HCT116 (cell line): Measurements from ENCODE around the gene TAC3. TPM values are rescaled to one million over a fixed set of nuclear protein-coding genes. Genes with fewer than 3 reads are reported as not detected.

Experiments used
- ATAC-seq: fragments of 200-7000 bp; cut with Tn5 transposase; 2 replicates; pipeline ENCODE4 v1.9.1; 2020; ENCODE audit warnings: mild to moderate bottlenecking, moderate library complexity
- BruUV-seq: library from RNA; stranded (reverse); fragments of 400-500 nt; replicated peaks from 2 replicates; lab custom pipeline; 2021; lab: Mats Ljungman, UMichigan
- CTCF ChIA-PET: fragments of 300-600 bp; sonication (Branson Sonifier 250); formaldehyde crosslinking; loops from one replicate; lab custom pipeline; 2021; ENCODE audit warnings: antibody characterized with exemption; lab: Charles Lee
- POLR2A ChIA-PET: fragments of 300-600, 350-600 bp; sonication (Branson Sonifier 250); formaldehyde crosslinking; loops from one replicate; lab custom pipeline; 2021; ENCODE audit warnings: antibody characterized with exemption; lab: Charles Lee
- RAD21 ChIA-PET, 2 experiments: fragments of 300-600 bp; sonication (Branson Sonifier 250); formaldehyde crosslinking; loops; one replicate each; lab custom pipeline; 2023; ENCODE audit warnings: low total read pairs in 2 of 2; ENCODE audit not compliant: uncharacterized antibody in 2 of 2, unreplicated experiment in 2 of 2, low non-redundant PET in 1 of 2; lab: Charles Lee
- DNase-seq: peaks from one replicate; pipeline ENCODE4 v3.0.0-alpha.2; 2010; ENCODE audit warnings: low read depth, low spot score
- H2AFZ ChIP-seq: fragments of 200-600 bp; shearing (Covaris generic), sonication (generic); 2 replicates; pipeline ENCODE4 v1.6.1; 2017; ENCODE audit warnings: low read depth, mixed run types, mixed read lengths, antibody characterized with exemption, low read length; ENCODE audit not compliant: poor library complexity, severe bottlenecking
- H3K27ac ChIP-seq: 2 replicates; pipeline ENCODE4 v1.5.1; 2012; ENCODE audit warnings: low read depth, low read length
- H3K27me3 ChIP-seq: fragments of 200-600 bp; sonication (generic); 2 replicates; pipeline ENCODE4 v1.6.1; 2016; ENCODE audit warnings: mixed run types, low read length, mixed read lengths; ENCODE audit not compliant: insufficient read depth
- H3K36me3 ChIP-seq, 2 experiments: fragments of 200-500 bp in 1 of 2; fragments of 200-600 bp in 1 of 2; sonication (Bioruptor generic) in 1 of 2; sonication (generic) in 1 of 2; 2 replicates each; pipeline versions ENCODE4 v1.5.1 to v1.6.1; 2014 to 2016; ENCODE audit warnings: low read length in 2 of 2, inconsistent platforms in 1 of 2, mixed read lengths in 1 of 2, mixed run types in 1 of 2; ENCODE audit not compliant: insufficient read depth in 2 of 2, control insufficient read depth in 1 of 2
- H3K4me1 ChIP-seq, 2 experiments: fragments of 200-600 bp in 1 of 2; sonication (generic) in 1 of 2; 2 replicates each; pipeline versions ENCODE4 v1.5.1 to v1.6.1; 2012 to 2017; ENCODE audit warnings: low read length in 2 of 2, inconsistent platforms in 1 of 2, mild to moderate bottlenecking in 1 of 2, mixed read lengths in 1 of 2, mixed run types in 1 of 2, moderate library complexity in 1 of 2; ENCODE audit not compliant: insufficient read depth in 2 of 2, control insufficient read depth in 1 of 2
- H3K4me2 ChIP-seq: fragments of 200-600 bp; sonication (generic); 2 replicates; pipeline ENCODE4 v1.6.1; 2017; ENCODE audit warnings: mixed run types, low read length, mixed read lengths
- H3K4me3 ChIP-seq, 2 experiments: fragments of 200-600 bp in 1 of 2; sonication (generic) in 1 of 2; replicated peaks in 1 of 2; 2 replicates each; pipeline ENCODE4 v1.5.1; 2011 to 2016; ENCODE audit warnings: low read length in 2 of 2, control low read depth in 1 of 2, low read depth in 1 of 2, mild to moderate bottlenecking in 1 of 2, mixed read lengths in 1 of 2, mixed run types in 1 of 2
- H3K79me2 ChIP-seq: fragments of 200-600 bp; sonication (generic); 2 replicates; pipeline ENCODE4 v1.6.1; 2017; ENCODE audit warnings: mild to moderate bottlenecking, mixed run types, low read length, moderate library complexity, mixed read lengths; ENCODE audit not compliant: insufficient read depth
- H3K9ac ChIP-seq: fragments of 200-600 bp; sonication (generic); 2 replicates; pipeline ENCODE4 v1.6.1; 2016; ENCODE audit warnings: low read length, mixed read lengths
- H3K9me2 ChIP-seq: fragments of 200-600 bp; sonication (generic), shearing (Covaris generic); 2 replicates; pipeline ENCODE4 v1.6.1; 2017; ENCODE audit warnings: mixed run types, mild to moderate bottlenecking, moderate library complexity; ENCODE audit not compliant: insufficient read depth
- H3K9me3 ChIP-seq, 2 experiments: fragments of 200-500 bp in 1 of 2; fragments of 200-600 bp in 1 of 2; sonication (Bioruptor generic) in 1 of 2; sonication (generic) in 1 of 2; 2 replicates each; pipeline ENCODE4 v1.6.1; 2014 to 2017; ENCODE audit warnings: low read length in 2 of 2, mixed read lengths in 2 of 2, inconsistent platforms in 1 of 2, low read depth in 1 of 2, mild to moderate bottlenecking in 1 of 2, mixed run types in 1 of 2, moderate library complexity in 1 of 2; ENCODE audit not compliant: control insufficient read depth in 1 of 2, insufficient read depth in 1 of 2
- H4K20me1 ChIP-seq: fragments of 200-600 bp; sonication (generic), shearing (Covaris generic); 2 replicates; pipeline ENCODE4 v1.6.1; 2017; ENCODE audit warnings: mixed run types, mild to moderate bottlenecking, moderate library complexity; ENCODE audit not compliant: insufficient read depth
- CBX3 ChIP-seq: IDR thresholded peaks from 2 replicates; pipeline ENCODE4 v1.6.1; 2012; ENCODE audit warnings: low read depth
- CTCF ChIP-seq, 3 experiments: fragments of 200-600 bp in 1 of 3; sonication (generic) in 1 of 3; IDR thresholded peaks in 2 of 3; conservative IDR thresholded peaks in 1 of 3; 2 replicates each; pipeline ENCODE4 v1.5.1; 2012 to 2017; ENCODE audit warnings: low read depth in 2 of 3, low read length in 2 of 3, antibody characterized with exemption in 1 of 3, borderline replicate concordance in 1 of 3, control low read depth in 1 of 3, mild to moderate bottlenecking in 1 of 3, mixed read lengths in 1 of 3, mixed run types in 1 of 3, moderate library complexity in 1 of 3; ENCODE audit not compliant: insufficient read depth in 1 of 3
- EGR1 ChIP-seq: IDR thresholded peaks from 2 replicates; pipeline ENCODE4 v1.6.1; 2012; ENCODE audit warnings: low read depth
- POLR2A ChIP-seq: IDR thresholded peaks from 2 replicates; pipeline ENCODE4 v1.7.0; 2011; ENCODE audit warnings: borderline replicate concordance; ENCODE audit not compliant: insufficient read depth, insufficient read length; ENCODE audit errors: extremely low read depth
- RAD21 ChIP-seq: IDR thresholded peaks from 2 replicates; pipeline ENCODE4 v1.6.1; 2012; ENCODE audit warnings: low read depth, mild to moderate bottlenecking
- SIN3A ChIP-seq: IDR thresholded peaks from 2 replicates; pipeline ENCODE4 v1.6.1; 2012; ENCODE audit warnings: low read depth
- SP1 ChIP-seq: IDR thresholded peaks from 2 replicates; pipeline ENCODE4 v1.6.1; 2012; ENCODE audit warnings: low read depth
- TCF7L2 ChIP-seq: IDR thresholded peaks from 2 replicates; pipeline ENCODE4 v1.7.0; 2011; ENCODE audit warnings: borderline replicate concordance, inconsistent platforms; ENCODE audit not compliant: insufficient read depth, insufficient read length; ENCODE audit errors: extremely low read depth
- ZFX ChIP-seq: fragments of 450-650 bp; IDR thresholded peaks from 2 replicates; pipeline ENCODE4 v1.6.1; 2017
- intact Hi-C: fragments of 100-400 bp; cut with micrococcal nuclease; formaldehyde crosslinking; loops from 2 replicates; pipeline ENCODE4 v1.10.0; 2022
- total RNA-seq: library from RNA; stranded (reverse); gene quantifications from one replicate; pipeline ENCODE4 v1.2.1, GENCODE V29; 2021; ENCODE audit not compliant: unreplicated experiment

TAC3 gene
- total RNA-seq, 1 experiment from 2014 or later = not detected

GRCh38 chr12:57044889-57045288, 28.6 kb upstream of the TAC3 start:
- DNase-seq = no peak
- ChIA-PET CTCF (no interaction called here), POLR2A (no interaction called here), RAD21 (no interaction called here)
- TF ChIP-seq ZFX = no peak
- no peaks in the 10 kb centered on the region for H3K9me2 ChIP-seq
- H3K9ac ChIP-seq = no peak overlapping the region
- peaks cover 20% of the 10 kb centered on the region; the same call in 1 of the 2 replicates for H3K27me3 ChIP-seq
- H3K4me2 ChIP-seq = no peak overlapping the region
- no peak overlapping the region for H3K27ac ChIP-seq
- ATAC-seq = no peak
- no peak overlapping the region for H3K4me3 ChIP-seq
- no peaks in the 10 kb centered on the region for H3K79me2 ChIP-seq
- no peak overlapping the region for H2AFZ ChIP-seq
- peaks cover 4 to 23% of the 10 kb centered on the region in 2 experiments for H3K4me1 ChIP-seq
- intact Hi-C loops = no loop called here
- no TSS peak for BruUV-seq
- H4K20me1 ChIP-seq = no peaks in the 10 kb centered on the region
- H3K36me3 ChIP-seq = no peaks in the 10 kb centered on the region
- H3K9me3 ChIP-seq = no peaks in the 10 kb centered on the region

- ChIA-PET CTCF (no interaction called here), RAD21 (no interaction called here), POLR2A (no interaction called here)
- H4K20me1 ChIP-seq = no peaks in the 10 kb centered on the region
- no peak overlapping the region for H3K4me2 ChIP-seq
- intact Hi-C loops = no loop called here
- no peak overlapping the region for H2AFZ ChIP-seq
- no peak overlapping the region for H3K9ac ChIP-seq
- TF ChIP-seq ZFX (no peak), RAD21 (no peak), POLR2A (no peak), SP1 (no peak), TCF7L2 (no peak), CTCF (IDR thresholded peaks at IDR 0.05 in 2 of 3, conservative IDR thresholded peaks at IDR 0.05 in 1 of 3; ENCODE audit: borderline replicate concordance in 1 of 3, insufficient read depth in 1 of 3, low read depth in 2 of 3, low read length in 2 of 3) (no peak), SIN3A (no peak), EGR1 (no peak), CBX3 (no peak)
- H3K9me3 ChIP-seq = no peaks in the 10 kb centered on the region
- peaks cover 4 to 20% of the 10 kb centered on the region in 2 experiments; a peak in 3 of 4 replicates for H3K4me1 ChIP-seq
- ATAC-seq (no peak), DNase-seq (no peak)
- H3K9me2 ChIP-seq = no peaks in the 10 kb centered on the region
- H3K27me3 ChIP-seq = peaks cover 20% of the 10 kb centered on the region; the same call in 1 of the 2 replicates
- no TSS peak for BruUV-seq
- no peak overlapping the region for H3K4me3 ChIP-seq
- no peak overlapping the region for H3K27ac ChIP-seq
- no peaks in the 10 kb centered on the region for H3K79me2 ChIP-seq
- no peaks in the 10 kb centered on the region for H3K36me3 ChIP-seq
Measured at GRCh38 chr12:57044468-57044867, 28.1 kb upstream of the TAC3 start.
